ENCODE results near the gene UNC93A.

UNC93A gene

GRCh38 chr6:167347226-167347625 is 56.1 kb downstream of the UNC93A start:
- TF ChIP-seq CTCF (IDR thresholded peaks at IDR 0.05), result no peak

DNA sequence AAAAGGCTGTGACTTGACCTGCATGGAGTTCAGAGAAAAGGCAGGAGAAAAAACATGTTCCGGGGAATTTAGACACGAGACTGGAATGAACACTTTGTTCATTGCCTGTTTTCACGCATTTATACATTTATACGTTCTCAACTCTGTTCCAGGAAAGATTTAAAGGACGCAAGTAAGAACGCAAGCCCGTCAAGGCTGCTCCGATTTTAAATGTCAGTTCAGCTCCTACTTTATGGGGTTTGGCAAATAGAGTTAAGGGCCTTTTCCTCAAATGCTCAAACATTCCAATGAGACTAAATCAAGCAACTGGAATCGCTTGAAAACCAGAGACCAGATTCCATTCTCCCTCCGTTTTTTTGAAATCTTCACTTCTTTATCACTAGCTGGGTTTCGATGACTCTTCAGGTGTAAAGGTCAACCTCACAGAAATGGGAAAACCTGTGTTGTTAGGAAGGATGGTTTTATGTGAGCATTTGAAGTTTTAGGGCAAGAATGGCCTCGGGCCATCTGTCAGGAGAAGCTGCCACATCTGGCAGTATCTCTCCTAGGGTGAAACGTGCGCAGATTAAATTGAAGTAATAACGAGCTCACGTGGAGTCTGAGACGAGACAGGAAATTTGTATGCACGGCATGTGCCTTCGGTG is 58.6 kb downstream of the UNC93A start:
- no peak for TF ChIP-seq CTCF (IDR thresholded peaks at IDR 0.05)

DNA sequence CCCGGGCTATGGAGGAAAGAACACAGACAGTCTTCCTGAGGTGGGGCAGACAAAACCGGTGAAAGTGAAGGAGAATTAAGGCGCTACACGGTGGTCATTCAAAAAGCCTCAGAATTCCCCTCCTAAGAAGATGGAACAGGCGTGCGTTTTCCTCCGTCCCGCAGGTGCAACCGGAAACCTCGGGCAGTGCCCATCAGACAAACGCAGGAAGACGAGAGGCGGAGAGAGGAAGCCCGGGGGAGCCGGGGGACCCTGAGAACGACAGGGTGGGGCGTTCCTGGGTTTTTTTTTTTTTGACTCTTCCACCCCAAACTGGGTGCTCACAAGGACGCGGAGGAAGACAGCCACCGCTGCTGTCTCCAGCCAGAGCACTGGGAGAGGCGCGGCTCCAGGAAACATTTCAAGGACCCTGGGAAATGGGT is 59.2 kb downstream of the UNC93A start:
- no peak for TF ChIP-seq CTCF (IDR thresholded peaks at IDR 0.05)

- peak; percentile 67 for TF ChIP-seq CTCF (IDR thresholded peaks at IDR 0.05)
These were observed 59.9 kb downstream of the UNC93A start for GRCh38 chr6:167350731-167351655.

DNA sequence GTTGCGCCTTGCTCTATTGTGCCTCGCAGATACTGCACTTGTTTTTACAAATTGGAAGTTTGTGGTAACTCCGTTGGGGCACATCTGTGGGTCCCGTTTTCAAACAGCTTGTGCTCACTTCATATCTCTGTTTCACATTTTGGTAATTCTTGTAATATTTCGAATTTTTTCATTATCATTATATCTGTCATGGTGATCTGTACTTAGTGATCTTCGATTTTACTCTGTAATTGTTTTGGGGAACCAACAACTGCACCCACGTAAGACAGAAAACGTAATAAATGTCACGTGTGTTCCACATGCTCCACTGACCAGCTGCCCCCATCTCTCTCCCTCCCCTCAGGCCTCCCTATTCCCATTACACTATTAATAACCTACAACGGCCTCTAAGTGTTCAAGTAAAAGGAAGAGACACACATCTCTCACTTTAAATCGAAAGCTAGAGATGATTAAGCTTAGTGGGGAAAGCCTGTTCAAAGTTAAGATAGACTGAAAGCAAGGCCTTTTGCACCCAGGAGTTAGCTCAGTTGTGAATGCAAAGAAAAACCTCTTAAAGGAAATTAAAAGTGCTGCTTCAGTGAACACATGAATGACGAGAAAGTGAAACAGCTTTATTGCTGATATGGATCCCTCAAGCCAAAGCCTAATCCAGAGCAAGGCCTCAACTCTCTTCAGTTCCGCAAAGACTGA is 60.7 kb downstream of the UNC93A start:
- TF ChIP-seq CTCF (IDR thresholded peaks at IDR 0.05), result no peak

- TF ChIP-seq CTCF (IDR thresholded peaks at IDR 0.05), result no peak
These were observed 65.8 kb downstream of the UNC93A start for GRCh38 chr6:167356874-167357273.
